ENCODE data around the gene NFIB. TPM values are rescaled to one million over a fixed set of nuclear protein-coding genes. Genes with fewer than 3 reads are reported as not detected.
A peak's percentile ranks its signal among the peaks of the same experiment; 100 is the strongest.

The NFIB gene
- total RNA-seq, 1 donor from 2014 or later: 37.2 TPM

GRCh38 chr9:14210428-14210827, 103.5 kb downstream of the NFIB start:
- ATAC-seq: no peak

GRCh38 chr9:14209399-14210345, 104.3 kb downstream of the NFIB start:
- no peak for ATAC-seq

- ATAC-seq: no peak
These were observed 106.5 kb downstream of the NFIB start for GRCh38 chr9:14207352-14207995.

- no peak for ATAC-seq
These were observed 108.5 kb downstream of the NFIB start for GRCh38 chr9:14205463-14205862.

- peak; percentile 49 for ATAC-seq
These were observed 110.4 kb downstream of the NFIB start for GRCh38 chr9:14203356-14204056.

- ATAC-seq: peak; percentile 80
These were observed 115.0 kb downstream of the NFIB start for GRCh38 chr9:14198841-14199455.

- no peak for ATAC-seq
These were observed 115.7 kb downstream of the NFIB start for GRCh38 chr9:14198047-14198840.

- no peak for ATAC-seq
These were observed 116.5 kb downstream of the NFIB start for GRCh38 chr9:14197325-14197858.

- ATAC-seq: no peak
These were observed 120.5 kb downstream of the NFIB start for GRCh38 chr9:14193328-14193990.

- ATAC-seq: no peak
These were observed 121.4 kb downstream of the NFIB start for GRCh38 chr9:14192556-14192955.

- no peak for ATAC-seq
These were observed 122.4 kb downstream of the NFIB start for GRCh38 chr9:14191512-14191911.

GRCh38 chr9:14190240-14190639, 123.7 kb downstream of the NFIB start:
- ATAC-seq: no peak

GRCh38 chr9:14189578-14189977, 124.4 kb downstream of the NFIB start:
- no peak for ATAC-seq

GRCh38 chr9:14189146-14189545, 124.8 kb downstream of the NFIB start:
- no peak for ATAC-seq

GRCh38 chr9:14188538-14188937, 125.4 kb downstream of the NFIB start:
- no peak for ATAC-seq

- ATAC-seq: no peak
These were observed 125.9 kb downstream of the NFIB start for GRCh38 chr9:14188011-14188410.

GRCh38 chr9:14186096-14186495, 127.8 kb downstream of the NFIB start:
- no peak for ATAC-seq

GRCh38 chr9:14185016-14185415, 128.9 kb downstream of the NFIB start:
- no peak for ATAC-seq

GRCh38 chr9:14183001-14183400, 130.9 kb downstream of the NFIB start:
- no peak for ATAC-seq

GRCh38 chr9:14180960-14181537, 132.9 kb downstream of the NFIB start:
- no peak for ATAC-seq
